Hepatocyte (in vitro differentiated cells): ENCODE results near the gene TTYH2. TPM values are rescaled to one million over a fixed set of nuclear protein-coding genes. Genes with fewer than 3 reads are reported as not detected.
A peak's percentile ranks its signal among the peaks of the same experiment; 100 is the strongest.
"Not testable (repeated sequence)": the region's sequence is repeated elsewhere in the genome, so short reads cannot be mapped to it uniquely, and the experiment has no call there.

Source experiments
- DNase-seq: peaks from one replicate; pipeline ENCODE4 v3.0.0-alpha.2; 2016; ENCODE audit warnings: low spot score
- H2AFZ ChIP-seq: fragments of 200-600 bp; sonication (generic); 2 replicates; pipeline ENCODE4 v1.6.0; 2016; ENCODE audit warnings: antibody characterized with exemption, mild to moderate bottlenecking
- H3K27ac ChIP-seq: fragments of 200-600 bp; sonication (generic); 2 replicates; pipeline ENCODE4 v1.5.1; 2016; ENCODE audit warnings: mild to moderate bottlenecking
- H3K27me3 ChIP-seq: fragments of 200-600 bp; sonication (generic); 2 replicates; pipeline ENCODE4 v1.6.1; 2016
- H3K36me3 ChIP-seq: fragments of 200-600 bp; sonication (generic); replicated peaks from 2 replicates; pipeline ENCODE4 v1.5.1; 2016; ENCODE audit warnings: low read depth; ENCODE audit not compliant: insufficient read depth
- H3K4me1 ChIP-seq: fragments of 200-600 bp; sonication (generic); 2 replicates; pipeline ENCODE4 v1.5.1; 2016; ENCODE audit warnings: mild to moderate bottlenecking, moderate library complexity; ENCODE audit not compliant: insufficient read depth
- H3K4me2 ChIP-seq: fragments of 200-600 bp; sonication (generic); 2 replicates; pipeline ENCODE4 v1.6.0; 2016
- H3K4me3 ChIP-seq: fragments of 200-600 bp; sonication (generic); 2 replicates; pipeline ENCODE4 v1.5.1; 2016; ENCODE audit warnings: mild to moderate bottlenecking
- H3K79me2 ChIP-seq: fragments of 200-600 bp; sonication (generic); 2 replicates; pipeline ENCODE4 v1.6.0; 2017; ENCODE audit warnings: mild to moderate bottlenecking
- H3K9me2 ChIP-seq: fragments of 200-600 bp; sonication (generic); replicated peaks from 2 replicates; pipeline ENCODE4 v1.6.0; 2017; ENCODE audit warnings: mild to moderate bottlenecking; ENCODE audit not compliant: insufficient read depth
- H3K9me3 ChIP-seq: fragments of 200-600 bp; sonication (generic); 2 replicates; pipeline ENCODE4 v1.5.1; 2016; ENCODE audit warnings: low read depth, mild to moderate bottlenecking
- H4K20me1 ChIP-seq: fragments of 200-600 bp; sonication (generic); 2 replicates; pipeline ENCODE4 v1.6.0; 2016; ENCODE audit warnings: mild to moderate bottlenecking; ENCODE audit not compliant: insufficient read depth, poor library complexity, severe bottlenecking
- CTCF ChIP-seq: fragments of 200-600 bp; sonication (generic); IDR thresholded peaks from 2 replicates; pipeline ENCODE4 v1.5.1; 2016; ENCODE audit warnings: antibody characterized with exemption, mild to moderate bottlenecking; ENCODE audit not compliant: poor library complexity
- EZH2 ChIP-seq: fragments of 200-600 bp; sonication (generic); IDR thresholded peaks from 2 replicates; pipeline ENCODE4 v1.6.1; 2016; ENCODE audit warnings: antibody characterized with exemption, mild to moderate bottlenecking, borderline replicate concordance
- EZH2phosphoT487 ChIP-seq: fragments of 200-600 bp; sonication (generic); IDR thresholded peaks from one replicate; pipeline ENCODE4 v1.6.1; 2018; ENCODE audit warnings: antibody characterized with exemption, mild to moderate bottlenecking, low read depth, moderate library complexity; ENCODE audit not compliant: unreplicated experiment, severe bottlenecking
- WGBS: methylation state at CpG from one replicate; pipeline ENCODE4 v1.1.6; 2016; ENCODE audit warnings: low lambda C conversion rate; ENCODE audit errors: missing lambda C conversion rate; 5-methylcytosine and 5-hydroxymethylcytosine counted together
- polyA plus RNA-seq: library from polyadenylated mRNA; unstranded; fragments of >200 nt; fragmentation: Nextera tagmentation; extraction: Ambion mirVana; gene quantifications from 2 replicates; pipeline ENCODE4 v1.2.1, GENCODE V29; 2016
- total RNA-seq: library from RNA; depleted of rRNA; stranded (reverse); fragments of >200 nt; gene quantifications from 2 replicates; pipeline ENCODE4 v1.2.3, GENCODE V29; 2014

TTYH2 gene
- total and polyA plus RNA-seq, 2 experiments from 2014 or later: 7.4 to 7.8 TPM

- no peak overlapping the region for H3K27ac ChIP-seq
- TF ChIP-seq EZH2phosphoT487 (no peak), CTCF (no peak), EZH2 (no peak)
- H3K9me3 ChIP-seq: no peaks in the 10 kb centered on the region
- no peak overlapping the region for H2AFZ ChIP-seq
- H3K4me1 ChIP-seq: no peaks in the 10 kb centered on the region
- H3K27me3 ChIP-seq: no peaks in the 10 kb centered on the region
- no peaks in the 10 kb centered on the region for H4K20me1 ChIP-seq
- DNase-seq: no peak
- no peaks in the 10 kb centered on the region for H3K79me2 ChIP-seq
- H3K4me3 ChIP-seq: no peak overlapping the region
- WGBS: 95% methylated on average over 15 of the region's 20 CpGs
- H3K4me2 ChIP-seq: no peak overlapping the region
- H3K9me2 ChIP-seq: no peaks in the 10 kb centered on the region
- no peaks in the 10 kb centered on the region for H3K36me3 ChIP-seq
These were observed 26.9 kb upstream of the TTYH2 start for GRCh38 chr17:74186498-74186897.

- H2AFZ ChIP-seq: no peak overlapping the region
- no peaks in the 10 kb centered on the region for H3K9me3 ChIP-seq
- 58% methylated on average over 11 of the region's 11 CpGs for WGBS
- no peak overlapping the region for H3K4me2 ChIP-seq
- no peak overlapping the region for H3K4me3 ChIP-seq
- no peaks in the 10 kb centered on the region for H3K9me2 ChIP-seq
- peaks cover 3% of the 10 kb centered on the region for H3K4me1 ChIP-seq
- DNase-seq: no peak
- H3K36me3 ChIP-seq: no peaks in the 10 kb centered on the region
- H3K27ac ChIP-seq: no peak overlapping the region
- H4K20me1 ChIP-seq: no peaks in the 10 kb centered on the region
- TF ChIP-seq EZH2phosphoT487: no peak
- TF ChIP-seq CTCF: no peak
- TF ChIP-seq EZH2: no peak
- H3K79me2 ChIP-seq: no peaks in the 10 kb centered on the region
- no peaks in the 10 kb centered on the region for H3K27me3 ChIP-seq
These were observed 25.6 kb upstream of the TTYH2 start for GRCh38 chr17:74187761-74188160.

GRCh38 chr17:74188687-74189086 lies 24.7 kb upstream of the TTYH2 start:
- not testable (repeated sequence) for H3K4me1 ChIP-seq, H3K79me2 ChIP-seq, H3K27me3 ChIP-seq, H3K36me3 ChIP-seq, H3K27ac ChIP-seq, H3K4me2 ChIP-seq, DNase-seq, H3K4me3 ChIP-seq, H3K9me2 ChIP-seq, H3K9me3 ChIP-seq, H4K20me1 ChIP-seq, H2AFZ ChIP-seq
- 78% methylated on average over 4 of the region's 4 CpGs for WGBS

- Histone ChIP-seq H3K27me3 (no peaks in the 10 kb centered on the region), H2AFZ (no peak overlapping the region), H3K9me3 (no peaks in the 10 kb centered on the region), H3K4me3 (no peak overlapping the region), H3K9me2 (no peaks in the 10 kb centered on the region), H3K27ac (no peak overlapping the region), H3K36me3 (no peaks in the 10 kb centered on the region), H3K4me2 (no peak overlapping the region), H3K4me1 (peaks cover 8% of the 10 kb centered on the region), H4K20me1 (no peaks in the 10 kb centered on the region), H3K79me2 (no peaks in the 10 kb centered on the region)
- peak; percentile 26 for DNase-seq
- WGBS: 48% methylated on average over 2 of the region's 2 CpGs
- TF ChIP-seq EZH2 (no peak), EZH2phosphoT487 (no peak), CTCF (no peak)
These were observed 23.2 kb upstream of the TTYH2 start for GRCh38 chr17:74190154-74190553.
